ENCODE measurements around the gene UBL5. TPM values are rescaled to one million over a fixed set of nuclear protein-coding genes. Genes with fewer than 3 reads are reported as not detected.

The UBL5 gene
- total RNA-seq, result 865 and 871 TPM in 2 replicates

DNA sequence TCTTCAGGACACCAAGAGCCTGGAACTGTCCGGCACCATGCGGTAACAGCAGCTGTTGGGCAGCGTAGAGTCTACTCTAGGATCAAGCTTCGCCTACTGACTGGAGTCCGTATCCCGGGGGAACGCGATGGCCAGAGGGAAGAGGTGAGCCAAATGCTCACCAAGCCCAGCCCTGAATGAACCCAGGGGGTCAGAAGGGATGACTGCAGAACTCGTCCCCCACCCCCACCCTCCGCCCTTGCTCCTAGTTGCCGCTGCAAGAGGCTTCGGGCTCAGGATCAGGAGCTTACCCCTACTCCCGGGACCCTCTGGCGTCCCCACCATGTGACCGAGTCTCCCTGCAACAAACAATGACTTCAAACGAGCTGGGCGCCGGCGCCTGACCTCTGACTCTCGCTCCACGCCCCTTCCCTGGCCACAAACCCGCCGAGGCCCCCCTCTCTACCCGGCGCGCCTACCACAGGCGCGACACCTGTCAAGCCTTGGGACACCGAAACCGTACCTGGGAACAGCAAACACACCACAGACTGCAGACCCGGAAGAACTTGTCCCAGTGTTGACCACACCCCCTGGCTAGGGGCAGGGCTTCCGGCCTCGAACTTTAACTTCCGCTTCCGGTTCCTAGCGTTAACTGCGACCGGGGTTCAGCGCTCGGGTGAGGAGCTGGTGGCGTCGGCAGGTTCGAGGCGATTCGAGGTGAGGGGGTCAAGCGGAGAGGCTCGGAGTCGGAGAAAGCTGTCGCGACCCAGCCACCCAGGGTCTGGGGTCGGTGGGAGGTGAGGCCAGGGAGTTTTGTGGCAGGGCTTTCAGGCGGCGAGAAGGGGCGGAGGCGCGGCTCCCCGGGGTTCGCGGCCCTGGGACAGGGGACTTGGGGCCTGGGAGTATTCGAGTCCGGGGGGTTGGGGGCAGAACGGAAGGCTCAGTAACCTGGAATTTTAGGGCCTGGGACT, at the start of gene UBL5:
TSS of gene UBL5 (plus strand) at position 630 of the 950 bp plus-strand sequence. CDS start 420 bp downstream, outside the sequence.

DNA sequence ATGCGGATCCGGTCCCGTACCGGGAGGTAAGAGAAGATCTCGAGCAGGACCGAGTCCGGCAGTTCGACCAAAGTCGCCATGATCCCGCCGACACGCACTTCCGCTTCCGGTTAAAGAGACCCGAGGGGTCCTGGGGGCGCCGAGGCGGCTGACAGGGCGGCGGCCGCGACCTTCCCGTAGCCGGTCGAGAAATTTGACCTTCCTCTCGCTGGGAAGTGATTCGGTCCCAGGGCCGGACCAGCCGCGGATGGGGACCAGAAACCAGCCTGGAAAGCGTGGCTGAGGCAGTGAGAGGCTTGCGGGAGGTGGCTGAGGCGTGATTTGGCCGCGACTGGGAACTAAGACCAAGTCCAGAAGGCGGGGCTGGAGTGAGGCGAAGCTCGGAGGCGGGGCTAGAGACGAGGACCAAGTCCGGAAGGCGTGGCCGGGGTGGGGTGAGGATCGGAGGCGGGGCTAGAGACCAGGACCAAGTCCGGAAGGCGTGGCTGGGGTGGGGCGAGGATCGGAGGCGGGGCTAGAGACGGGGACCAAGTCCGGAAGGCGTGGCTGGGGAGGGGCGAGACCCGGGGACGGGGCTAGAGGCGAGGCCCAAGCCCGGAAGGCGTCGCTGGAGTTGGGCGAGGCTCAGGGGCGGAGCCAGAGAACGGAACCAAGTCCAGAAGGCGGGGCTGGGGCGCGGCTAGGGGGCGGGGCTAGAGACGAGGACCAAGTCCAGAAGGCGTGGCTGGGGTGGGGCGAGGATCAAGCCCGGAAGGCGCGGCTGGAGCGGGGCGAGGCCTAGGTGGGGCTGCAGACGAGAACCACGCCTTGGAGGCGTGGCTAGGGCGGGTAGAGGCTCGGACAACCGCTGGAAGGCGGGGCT, 8.8 kb upstream of the UBL5 start, which contains the start of gene FBXL12:
TSS of gene FBXL12 (minus strand) at position 346 of the 862 bp plus-strand sequence. CDS start at position 80, 266 bp downstream.

DNA sequence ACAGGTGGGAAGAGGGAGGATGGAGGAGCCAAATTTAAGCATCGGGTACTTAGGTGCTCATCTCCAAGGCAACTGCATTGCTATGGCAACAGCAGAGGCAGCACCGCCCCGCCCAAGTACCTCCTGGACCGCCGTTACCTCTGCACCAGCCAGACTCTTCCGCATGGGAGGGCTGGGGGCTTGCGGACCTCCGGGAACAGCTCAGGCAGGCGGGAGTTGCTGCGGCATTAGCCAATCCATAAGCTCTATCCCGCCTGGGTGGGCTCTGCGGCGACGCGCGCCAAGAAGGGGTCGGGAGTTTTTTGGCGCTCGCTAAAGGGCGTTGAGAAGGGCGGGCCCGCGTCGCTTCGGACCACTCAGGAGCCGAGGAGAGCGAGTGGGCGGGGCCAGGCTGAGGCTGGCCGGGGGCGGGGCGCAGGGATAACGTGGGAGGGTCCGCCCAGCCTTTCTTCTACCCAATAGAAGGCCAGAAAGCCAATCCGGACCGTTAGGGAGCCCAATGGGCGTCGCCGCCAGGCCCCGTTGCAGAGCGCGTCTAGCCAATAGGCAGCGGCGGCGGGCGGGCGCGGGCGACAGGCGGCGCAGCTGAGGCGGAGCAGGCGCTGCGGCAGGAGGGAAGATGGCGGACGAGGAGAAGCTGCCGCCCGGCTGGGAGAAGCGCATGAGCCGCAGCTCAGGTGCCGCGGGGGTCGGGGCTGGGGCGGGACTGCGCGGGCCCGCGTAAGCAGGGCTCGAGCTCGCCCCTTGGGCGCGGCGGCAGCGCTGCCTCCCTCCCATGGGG, 7.2 kb downstream of the UBL5 start, which contains the start of gene PIN1:
TSS of gene PIN1 (plus strand) at position 593 of the 781 bp plus-strand sequence. CDS start at position 620, 27 bp downstream.

Other genes with a start within 250 kb of the UBL5 start
- gene ZNF121, start 243.4 kb upstream of the UBL5 start, total RNA-seq, result 15.1 and 15.3 TPM in 2 replicates
- gene ZNF561, start 206.7 kb upstream of the UBL5 start, total RNA-seq, result 24.5 and 31.6 TPM in 2 replicates
- 18.9 and 22.8 TPM in 2 replicates for gene ZNF562, start 152.8 kb upstream of the UBL5 start, total RNA-seq
- 2.5 and 3.2 TPM in 2 replicates for gene ZNF846, start 59.2 kb upstream of the UBL5 start, total RNA-seq
- 17.7 and 21.1 TPM in 2 replicates for gene FBXL12, start 8.8 kb upstream of the UBL5 start, total RNA-seq
- 164 and 167 TPM in 2 replicates for gene PIN1, start 7.4 kb downstream of the UBL5 start, total RNA-seq
- gene OLFM2, start 108.6 kb downstream of the UBL5 start, total RNA-seq, result not detected in 2 replicates
- gene COL5A3, start 182.6 kb downstream of the UBL5 start, total RNA-seq, result 0.05 and 0.20 TPM in 2 replicates
- gene RDH8, start 185.6 kb downstream of the UBL5 start, total RNA-seq, result not detected in 2 replicates